ENCODE measurements around the gene ALG10B. TPM values are rescaled to one million over a fixed set of nuclear protein-coding genes. Genes with fewer than 3 reads are reported as not detected.
"Not testable (repeated sequence)": the region's sequence is repeated elsewhere in the genome, so short reads cannot be mapped to it uniquely, and the experiment has no call there.

Gene ALG10B
- total RNA-seq, 1 donor from 2014 or later = 9.6 TPM

DNA sequence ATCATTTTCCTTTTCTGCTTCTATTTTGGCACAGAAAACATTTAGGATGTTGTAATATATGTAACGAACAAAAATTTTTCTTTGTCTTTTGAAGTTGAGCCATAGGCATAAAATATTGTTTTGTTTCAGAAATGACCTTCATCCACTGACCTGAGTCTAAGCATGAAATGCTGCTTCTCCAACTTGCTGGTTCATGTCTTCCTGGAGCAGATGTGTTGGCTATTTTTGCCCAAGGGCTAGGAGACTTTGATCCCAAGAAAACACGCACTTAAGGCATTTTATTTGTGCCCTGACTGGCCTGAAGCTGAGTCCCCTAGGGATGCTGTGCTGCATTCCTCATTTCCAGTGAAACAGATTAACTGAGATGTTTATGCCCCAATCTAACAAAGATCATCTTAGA, 27.2 kb upstream of the ALG10B start:
- TF ChIP-seq, protein P1, sequence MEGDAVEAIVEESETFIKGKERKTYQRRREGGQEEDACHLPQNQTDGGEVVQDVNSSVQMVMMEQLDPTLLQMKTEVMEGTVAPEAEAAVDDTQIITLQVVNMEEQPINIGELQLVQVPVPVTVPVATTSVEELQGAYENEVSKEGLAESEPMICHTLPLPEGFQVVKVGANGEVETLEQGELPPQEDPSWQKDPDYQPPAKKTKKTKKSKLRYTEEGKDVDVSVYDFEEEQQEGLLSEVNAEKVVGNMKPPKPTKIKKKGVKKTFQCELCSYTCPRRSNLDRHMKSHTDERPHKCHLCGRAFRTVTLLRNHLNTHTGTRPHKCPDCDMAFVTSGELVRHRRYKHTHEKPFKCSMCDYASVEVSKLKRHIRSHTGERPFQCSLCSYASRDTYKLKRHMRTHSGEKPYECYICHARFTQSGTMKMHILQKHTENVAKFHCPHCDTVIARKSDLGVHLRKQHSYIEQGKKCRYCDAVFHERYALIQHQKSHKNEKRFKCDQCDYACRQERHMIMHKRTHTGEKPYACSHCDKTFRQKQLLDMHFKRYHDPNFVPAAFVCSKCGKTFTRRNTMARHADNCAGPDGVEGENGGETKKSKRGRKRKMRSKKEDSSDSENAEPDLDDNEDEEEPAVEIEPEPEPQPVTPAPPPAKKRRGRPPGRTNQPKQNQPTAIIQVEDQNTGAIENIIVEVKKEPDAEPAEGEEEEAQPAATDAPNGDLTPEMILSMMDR (IDR thresholded peaks at IDR 0.05) = no peak
- DNase-seq (no peak), ATAC-seq (no peak)
- Histone ChIP-seq H3K27ac (no peak overlapping the region), H3K36me3 (no peaks in the 10 kb centered on the region), H3K4me1 (no peaks in the 10 kb centered on the region), H3K27me3 (no peaks in the 10 kb centered on the region), H3K4me3 (no peak overlapping the region), H3K9me3 (no peaks in the 10 kb centered on the region)
- intact Hi-C loops (cut with DNase I) = no loop called here

DNA sequence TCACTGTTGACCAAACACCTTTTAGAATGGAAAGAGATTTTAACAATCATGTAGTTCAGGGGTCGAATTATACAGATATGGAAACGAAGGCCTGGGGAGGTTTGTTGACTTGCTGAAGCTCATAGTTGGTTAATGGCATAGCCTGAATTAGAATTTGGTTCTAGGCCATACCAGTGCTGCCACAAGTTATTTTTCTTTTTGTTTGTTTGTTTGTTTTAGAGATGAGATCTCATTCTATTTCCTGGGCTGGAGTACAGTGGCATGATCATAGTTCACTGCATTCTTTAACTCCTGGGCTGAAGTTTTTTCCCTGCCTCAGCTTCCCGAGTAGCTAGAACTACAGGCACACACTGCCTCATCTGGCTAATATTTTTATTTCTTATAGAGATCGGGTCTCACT, 25.4 kb upstream of the ALG10B start:
- intact Hi-C loops (cut with DNase I) = no loop called here
- Histone ChIP-seq H3K4me1 (no peaks in the 10 kb centered on the region), H3K27me3 (no peaks in the 10 kb centered on the region), H3K27ac (no peak overlapping the region), H3K36me3 (no peaks in the 10 kb centered on the region), H3K9me3 (no peaks in the 10 kb centered on the region), H3K4me3 (no peak overlapping the region)
- TF ChIP-seq, protein P1 (IDR thresholded peaks at IDR 0.05) = no peak
- no peak for DNase-seq
- ATAC-seq = no peak

DNA sequence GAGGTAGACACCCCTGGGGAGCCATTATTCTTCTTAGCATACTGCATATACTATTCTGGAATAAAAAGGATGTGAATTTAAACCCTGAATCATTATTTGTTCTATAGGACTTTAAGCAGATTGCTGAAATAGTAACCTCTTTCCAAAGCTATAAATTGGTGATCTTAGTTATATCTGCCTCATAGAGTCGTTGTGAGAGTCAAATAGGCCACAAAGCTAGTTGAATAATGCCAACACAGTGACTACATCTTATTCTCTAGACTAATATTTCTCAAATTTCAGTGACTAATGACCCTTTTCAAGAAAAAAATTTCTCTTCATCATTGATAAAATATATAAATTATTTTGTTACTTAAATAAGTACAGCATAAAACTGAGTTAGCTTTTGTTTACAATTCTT, 13.6 kb upstream of the ALG10B start:
- H3K4me3 ChIP-seq, ATAC-seq, H3K36me3 ChIP-seq, H3K27ac ChIP-seq, H3K27me3 ChIP-seq, H3K4me1 ChIP-seq, DNase-seq, H3K9me3 ChIP-seq: not testable (repeated sequence)
- intact Hi-C loops (cut with DNase I) = loop anchor here (10.0 kb wide), 1 partner anchor 148 kb away; no protein-coding TSS in a partner anchor

DNA sequence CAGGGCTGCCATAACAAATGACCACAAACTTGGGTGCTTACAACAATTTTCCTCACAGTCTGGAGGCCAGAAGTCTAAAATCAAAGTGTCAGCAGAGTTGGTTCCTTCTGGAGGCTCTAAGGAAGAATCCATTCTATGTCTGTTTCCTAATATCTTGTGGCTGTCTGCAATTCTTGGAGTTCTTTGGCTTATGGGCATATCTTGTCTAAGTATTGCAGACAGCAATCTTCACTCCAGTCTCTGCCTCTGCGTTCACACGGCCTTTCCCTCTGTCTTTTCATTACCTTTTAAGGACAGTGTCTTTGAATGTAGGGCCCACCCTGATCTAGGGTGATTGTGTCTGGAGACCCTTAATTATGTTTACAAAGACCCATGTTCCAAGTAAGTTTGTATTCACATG, 5.4 kb downstream of the ALG10B start:
- intact Hi-C loops (cut with DNase I); ATAC-seq: not testable (repeated sequence)

DNA sequence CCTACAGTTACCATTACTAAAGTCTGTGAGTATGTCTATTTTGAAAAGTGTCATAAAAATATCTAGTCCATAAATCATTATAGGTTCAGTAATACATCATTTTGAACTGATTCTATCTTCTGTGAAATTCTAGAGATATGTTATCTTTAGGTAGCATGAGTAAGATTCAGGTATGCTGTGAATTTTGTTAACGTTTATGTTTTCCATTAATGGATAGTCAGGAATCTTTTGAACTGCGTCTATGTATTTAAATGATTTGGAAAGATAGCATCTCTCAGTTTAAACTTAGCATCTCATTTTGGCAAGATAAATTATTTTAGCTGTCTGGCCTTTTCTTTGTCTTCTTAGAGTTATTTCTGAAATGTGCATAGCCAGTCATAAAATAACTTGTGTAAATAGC, 8.3 kb downstream of the ALG10B start:
- intact Hi-C loops (cut with DNase I) = no loop called here
- TF ChIP-seq, protein P1 (IDR thresholded peaks at IDR 0.05) = no peak

More for the DNA sequence above, 5.4 kb downstream of the ALG10B start:
- H3K4me3 ChIP-seq, H3K9me3 ChIP-seq, DNase-seq, H3K27me3 ChIP-seq, H3K36me3 ChIP-seq, H3K27ac ChIP-seq, H3K4me1 ChIP-seq: not testable (repeated sequence)

DNA sequence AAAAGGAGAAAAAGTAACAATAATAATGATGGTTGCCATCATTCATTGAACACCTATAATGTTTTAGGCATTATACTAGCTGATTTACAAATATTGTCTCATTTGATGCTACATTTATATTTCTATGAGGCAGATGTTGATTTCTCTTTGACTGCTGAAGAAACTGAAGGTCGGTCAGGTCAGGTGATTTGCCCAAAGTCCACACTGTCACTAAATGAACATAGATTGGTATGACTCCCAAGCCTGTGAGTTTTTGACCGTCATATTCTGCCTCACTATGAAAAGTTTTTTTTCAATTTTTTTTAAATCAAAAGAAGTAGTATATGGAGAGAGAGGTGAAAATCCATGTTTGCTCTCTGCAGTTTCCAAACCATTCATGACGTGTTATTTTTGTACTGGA, 10.8 kb downstream of the ALG10B start:
- no peak for ATAC-seq
- Histone ChIP-seq H3K36me3 (peaks cover 9% of the 10 kb centered on the region), H3K9me3 (no peaks in the 10 kb centered on the region), H3K27me3 (no peaks in the 10 kb centered on the region), H3K4me3 (no peak overlapping the region), H3K27ac (no peak overlapping the region), H3K4me1 (no peaks in the 10 kb centered on the region)
- TF ChIP-seq, protein P1 (IDR thresholded peaks at IDR 0.05) = no peak
- no peak for DNase-seq
- intact Hi-C loops (cut with DNase I) = no loop called here

More for the DNA sequence above, 8.3 kb downstream of the ALG10B start:
- H3K27ac ChIP-seq = no peak overlapping the region
- H3K4me1 ChIP-seq = no peaks in the 10 kb centered on the region
- no peaks in the 10 kb centered on the region for H3K27me3 ChIP-seq
- ATAC-seq (no peak), DNase-seq (no peak)
- no peaks in the 10 kb centered on the region for H3K9me3 ChIP-seq
- H3K4me3 ChIP-seq = no peak overlapping the region
- peaks cover 9% of the 10 kb centered on the region for H3K36me3 ChIP-seq

DNA sequence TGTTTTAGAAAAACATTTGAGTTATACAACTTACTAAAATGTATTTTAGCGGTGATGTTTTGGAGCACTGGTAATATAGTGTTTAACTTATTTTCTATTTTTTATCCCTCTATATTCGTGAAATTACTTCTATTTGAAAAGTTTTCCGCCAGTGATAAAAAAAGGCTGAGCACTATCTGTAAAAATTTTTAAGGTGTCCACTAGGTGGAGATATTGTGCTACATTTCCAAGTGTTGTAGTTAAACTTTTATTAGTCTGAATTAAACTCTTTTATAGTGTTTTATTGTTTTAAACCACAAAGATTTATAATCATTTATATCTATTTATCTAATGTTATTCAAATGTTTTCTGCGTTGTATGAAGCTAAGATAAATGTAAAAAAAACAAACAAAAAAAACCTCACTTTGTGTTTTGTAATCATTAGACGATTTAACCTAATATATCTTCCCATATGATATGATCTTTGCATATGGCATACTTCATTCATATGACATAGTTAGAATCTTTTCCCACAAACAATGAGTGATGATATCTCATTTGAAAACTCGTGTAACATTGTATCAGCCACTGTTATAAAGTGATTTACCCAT, 11.8 kb downstream of the ALG10B start:
- TF ChIP-seq, protein P1 (IDR thresholded peaks at IDR 0.05) = peak; percentile 71
- no peak overlapping the region for H3K27ac ChIP-seq
- DNase-seq (no peak), ATAC-seq (peak; percentile 31)
- no peak overlapping the region for H3K4me3 ChIP-seq
- intact Hi-C loops (cut with DNase I) = no loop called here
- no peaks in the 10 kb centered on the region for H3K27me3 ChIP-seq
- no peaks in the 10 kb centered on the region for H3K4me1 ChIP-seq
- H3K36me3 ChIP-seq = peaks cover 9% of the 10 kb centered on the region
- H3K9me3 ChIP-seq = no peaks in the 10 kb centered on the region

DNA sequence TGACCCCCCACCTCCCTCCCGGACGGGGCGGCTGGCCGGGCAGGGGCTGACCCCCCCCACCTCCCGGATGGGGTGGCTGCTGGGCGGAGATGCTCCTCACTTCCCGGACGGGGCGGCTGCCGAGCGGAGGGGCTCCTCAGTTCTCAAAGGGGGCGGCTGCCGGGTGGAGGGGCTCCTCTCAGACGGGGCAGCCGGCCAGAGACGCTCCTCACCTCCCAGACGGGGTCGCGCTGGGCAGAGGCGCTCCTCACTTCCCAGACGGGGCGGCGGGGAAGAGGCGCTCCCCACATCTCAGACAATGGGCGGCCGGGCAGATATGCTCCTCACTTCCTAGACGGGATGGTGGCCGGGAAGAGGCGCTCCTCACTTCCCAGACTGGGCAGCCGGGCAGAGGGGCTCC, 13.8 kb downstream of the ALG10B start:
- H3K4me3 ChIP-seq; H3K27ac ChIP-seq; H3K9me3 ChIP-seq; H3K36me3 ChIP-seq; intact Hi-C loops (cut with DNase I); H3K27me3 ChIP-seq; H3K4me1 ChIP-seq; ATAC-seq: not testable (repeated sequence)
- DNase-seq = peak; percentile 56
